ENCODE measurements around the gene MRPL10. TPM values are rescaled to one million over a fixed set of nuclear protein-coding genes. Genes with fewer than 3 reads are reported as not detected.

MRPL10 gene
- total RNA-seq, 1 experiment from 2014 or later = 159 TPM

DNA sequence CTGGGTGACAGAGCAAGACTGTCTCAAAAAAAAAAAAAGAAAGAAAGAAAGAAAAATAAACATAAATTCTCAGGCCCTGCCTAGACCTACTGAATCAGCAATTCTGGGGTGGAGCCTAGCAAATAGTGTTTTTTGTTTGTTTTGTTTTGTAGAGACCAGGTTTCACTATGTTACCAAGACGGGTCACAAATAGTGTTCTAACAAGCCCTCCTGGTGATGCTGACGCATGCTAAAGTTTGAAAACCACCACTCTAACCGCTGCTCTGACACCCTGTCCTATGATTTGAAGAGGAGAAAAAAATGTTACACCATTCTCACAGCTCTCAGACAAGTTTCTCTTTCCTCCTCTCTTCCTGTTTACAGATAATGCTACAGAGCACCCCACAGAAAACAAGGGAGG is 1.5 kb downstream of the MRPL10 start:
- POLR2A ChIA-PET = interaction anchor here (0.6 to 1.8 kb wide), 2 partner anchors 8 to 15 kb away, joined by 5 to 32 read pairs; partner anchors contain the start of gene OSBPL7
- Mint-ChIP-seq H3K36me3 (ENCODE audit: insufficient read depth, unreplicated experiment) (peaks cover 55% of the 10 kb centered on the region), H3K9me3 (ENCODE audit: unreplicated experiment) (no peaks in the 10 kb centered on the region), H3K4me3 (ENCODE audit: unreplicated experiment) (peak overlapping the region; percentile 89), H3K27ac (ENCODE audit: unreplicated experiment) (no peak overlapping the region), H3K27me3 (ENCODE audit: insufficient read depth, unreplicated experiment) (no peaks in the 10 kb centered on the region), H3K4me1 (ENCODE audit: low read depth, unreplicated experiment) (peaks cover 16% of the 10 kb centered on the region)
- no TSS peak for BruUV-seq (replicated peaks)
- intact Hi-C loops (cut with micrococcal nuclease; ENCODE audit: unreplicated experiment) = loop anchor here (10.0 kb wide), 1 partner anchor 275 kb away; the partner anchor contains the start of genes CBX1 and SNX11
- Histone ChIP-seq H3K36me3 (ENCODE audit: control insufficient read depth, insufficient read depth, low read length) (peaks cover 7% of the 10 kb centered on the region), H3K4me1 (peaks cover 9% of the 10 kb centered on the region), H3K4me3 (ENCODE audit: low read depth, low read length) (no peak overlapping the region), H3K27me3 (replicated peaks; ENCODE audit: control insufficient read depth, insufficient read depth, low read length) (no peaks in the 10 kb centered on the region), H3K9me3 (no peaks in the 10 kb centered on the region)
- CTCF ChIA-PET = interaction anchor here (0.5 to 2.4 kb wide), 3 partner anchors 8 to 865 kb away, joined by 3 to 36 read pairs (median 18); partner anchors contain the start of gene OSBPL7
- DNase-seq = no peak
- TF ChIP-seq, protein P1, sequence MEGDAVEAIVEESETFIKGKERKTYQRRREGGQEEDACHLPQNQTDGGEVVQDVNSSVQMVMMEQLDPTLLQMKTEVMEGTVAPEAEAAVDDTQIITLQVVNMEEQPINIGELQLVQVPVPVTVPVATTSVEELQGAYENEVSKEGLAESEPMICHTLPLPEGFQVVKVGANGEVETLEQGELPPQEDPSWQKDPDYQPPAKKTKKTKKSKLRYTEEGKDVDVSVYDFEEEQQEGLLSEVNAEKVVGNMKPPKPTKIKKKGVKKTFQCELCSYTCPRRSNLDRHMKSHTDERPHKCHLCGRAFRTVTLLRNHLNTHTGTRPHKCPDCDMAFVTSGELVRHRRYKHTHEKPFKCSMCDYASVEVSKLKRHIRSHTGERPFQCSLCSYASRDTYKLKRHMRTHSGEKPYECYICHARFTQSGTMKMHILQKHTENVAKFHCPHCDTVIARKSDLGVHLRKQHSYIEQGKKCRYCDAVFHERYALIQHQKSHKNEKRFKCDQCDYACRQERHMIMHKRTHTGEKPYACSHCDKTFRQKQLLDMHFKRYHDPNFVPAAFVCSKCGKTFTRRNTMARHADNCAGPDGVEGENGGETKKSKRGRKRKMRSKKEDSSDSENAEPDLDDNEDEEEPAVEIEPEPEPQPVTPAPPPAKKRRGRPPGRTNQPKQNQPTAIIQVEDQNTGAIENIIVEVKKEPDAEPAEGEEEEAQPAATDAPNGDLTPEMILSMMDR (IDR thresholded peaks at IDR 0.05; ENCODE audit: insufficient read depth in 1 of 2, low read depth in 1 of 2, low read length in 1 of 2, severe bottlenecking in 1 of 2, unreplicated experiment in 1 of 2) = no peak

DNA sequence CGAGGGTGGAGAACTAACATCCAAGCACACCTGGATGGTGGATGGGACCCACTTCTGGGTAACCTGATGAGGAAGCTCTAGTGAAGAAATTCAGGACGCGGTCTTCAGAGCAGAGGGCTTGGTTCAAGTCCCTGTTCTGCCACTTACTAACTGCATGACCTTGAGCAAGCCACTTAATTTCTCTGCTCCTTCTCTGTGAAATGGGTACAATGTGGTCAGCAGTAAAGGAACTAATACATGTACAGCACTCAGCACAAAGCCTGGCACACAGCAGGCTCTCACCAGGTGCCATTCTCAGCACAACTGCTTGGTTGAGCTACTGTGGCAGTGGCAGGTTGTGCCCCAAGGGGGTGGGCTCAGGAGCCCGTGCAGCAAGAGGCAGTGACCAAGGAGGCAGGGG is 7.8 kb downstream of the MRPL10 start:
- H3K27ac Mint-ChIP-seq (ENCODE audit: unreplicated experiment) = no peak overlapping the region
- no peak for DNase-seq
- TF ChIP-seq, protein P1 (IDR thresholded peaks at IDR 0.05; ENCODE audit: insufficient read depth in 1 of 2, low read depth in 1 of 2, low read length in 1 of 2, severe bottlenecking in 1 of 2, unreplicated experiment in 1 of 2) = no peak
- Histone ChIP-seq H3K36me3 (ENCODE audit: control insufficient read depth, insufficient read depth, low read length) (peaks cover 12% of the 10 kb centered on the region), H3K27me3 (replicated peaks; ENCODE audit: control insufficient read depth, insufficient read depth, low read length) (no peaks in the 10 kb centered on the region), H3K4me1 (peaks cover 9% of the 10 kb centered on the region), H3K9me3 (no peaks in the 10 kb centered on the region), H3K4me3 (ENCODE audit: low read depth, low read length) (no peak overlapping the region)
- H3K36me3 Mint-ChIP-seq (ENCODE audit: insufficient read depth, unreplicated experiment) = peaks cover 48% of the 10 kb centered on the region
- intact Hi-C loops (cut with micrococcal nuclease; ENCODE audit: unreplicated experiment) = no loop called here
- H3K27me3 Mint-ChIP-seq (ENCODE audit: insufficient read depth, unreplicated experiment) = no peaks in the 10 kb centered on the region
- CTCF ChIA-PET = interaction anchor here (2.4 kb wide), 1 partner anchor 72 kb away, joined by 17 read pairs; the partner anchor contains the start of gene SP2
- no peaks in the 10 kb centered on the region for H3K9me3 Mint-ChIP-seq (ENCODE audit: unreplicated experiment)
- peaks cover 18% of the 10 kb centered on the region for H3K4me1 Mint-ChIP-seq (ENCODE audit: low read depth, unreplicated experiment)
- POLR2A ChIA-PET = no interaction called here
- TSS peak; percentile 51 for BruUV-seq (replicated peaks)
- H3K4me3 Mint-ChIP-seq (ENCODE audit: unreplicated experiment) = no peak overlapping the region

DNA sequence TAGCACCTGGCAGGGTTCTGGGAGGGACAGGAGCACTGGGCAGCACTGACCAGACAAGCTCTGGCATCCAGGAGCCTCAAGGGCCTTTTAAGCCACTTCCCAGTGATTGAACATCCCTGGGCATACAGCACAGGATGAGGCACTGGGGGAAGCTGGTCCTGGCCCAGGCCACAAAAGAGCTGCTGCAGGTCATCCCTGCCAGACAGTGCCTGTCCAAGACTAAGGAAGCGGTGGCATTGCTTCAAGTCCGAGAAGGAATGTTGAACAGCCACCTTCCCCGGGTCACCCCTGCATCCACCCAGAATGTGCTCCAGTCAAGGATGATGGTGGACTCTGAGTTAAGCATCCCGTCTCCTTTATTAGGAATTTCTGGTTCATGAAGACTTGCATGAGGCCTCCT is 8.6 kb downstream of the MRPL10 start:
- H3K4me1 Mint-ChIP-seq (ENCODE audit: low read depth, unreplicated experiment) = peaks cover 18% of the 10 kb centered on the region
- intact Hi-C loops (cut with micrococcal nuclease; ENCODE audit: unreplicated experiment) = no loop called here
- ChIA-PET POLR2A (no interaction called here), CTCF (interaction anchor here (0.5 to 2.4 kb wide), 6 partner anchors 8 to 147 kb away, joined by 3 to 36 read pairs (median 7); partner anchors contain the start of genes CDK5RAP3, LRRC46, MRPL10 and SP2)
- Histone ChIP-seq H3K27me3 (replicated peaks; ENCODE audit: control insufficient read depth, insufficient read depth, low read length) (no peaks in the 10 kb centered on the region), H3K36me3 (ENCODE audit: control insufficient read depth, insufficient read depth, low read length) (peaks cover 13% of the 10 kb centered on the region), H3K4me1 (peaks cover 9% of the 10 kb centered on the region), H3K9me3 (no peaks in the 10 kb centered on the region), H3K4me3 (ENCODE audit: low read depth, low read length) (no peak overlapping the region)
- H3K4me3 Mint-ChIP-seq (ENCODE audit: unreplicated experiment) = peak overlapping the region; percentile 98
- no peaks in the 10 kb centered on the region for H3K27me3 Mint-ChIP-seq (ENCODE audit: insufficient read depth, unreplicated experiment)
- peak in 1 of 2 experiments; percentile 40 for DNase-seq
- BruUV-seq (replicated peaks) = no TSS peak
- H3K9me3 Mint-ChIP-seq (ENCODE audit: unreplicated experiment) = no peaks in the 10 kb centered on the region
- H3K27ac Mint-ChIP-seq (ENCODE audit: unreplicated experiment) = no peak overlapping the region
- TF ChIP-seq, protein P1 (IDR thresholded peaks at IDR 0.05; ENCODE audit: insufficient read depth in 1 of 2, low read depth in 1 of 2, low read length in 1 of 2, severe bottlenecking in 1 of 2, unreplicated experiment in 1 of 2) = no peak
- peaks cover 41% of the 10 kb centered on the region for H3K36me3 Mint-ChIP-seq (ENCODE audit: insufficient read depth, unreplicated experiment)
